Neural cell (in vitro differentiated cells): ENCODE results near the gene BHMT2.
A peak's percentile ranks its signal among the peaks of the same experiment; 100 is the strongest.

ENCODE experiments used
- EP300 ChIP-seq: fragments of 450-650 bp; conservative IDR thresholded peaks from 2 replicates; pipeline ENCODE4 v1.6.1; 2014; ENCODE audit warnings: antibody characterized with exemption, mild to moderate bottlenecking, moderate library complexity; ENCODE audit not compliant: poor library complexity, severe bottlenecking
- EZH2 ChIP-seq: fragments of 200-600, 300-800 bp; shearing (Covaris generic), sonication (generic); IDR thresholded peaks from 2 replicates; pipeline ENCODE4 v1.6.1; 2014; ENCODE audit warnings: antibody characterized with exemption, low read length, borderline replicate concordance, mild to moderate bottlenecking; ENCODE audit not compliant: insufficient read depth, poor library complexity, severe bottlenecking
- POLR2AphosphoS5 ChIP-seq: IDR thresholded peaks from 2 replicates; pipeline ENCODE4 v1.6.1; 2012
- RAD21 ChIP-seq: fragments of 450-650 bp; conservative IDR thresholded peaks from 2 replicates; pipeline ENCODE4 v1.6.1; 2014; ENCODE audit warnings: antibody characterized with exemption, mild to moderate bottlenecking, moderate library complexity
- SMC3 ChIP-seq: fragments of 450-650 bp; conservative IDR thresholded peaks from 2 replicates; pipeline ENCODE4 v1.6.1; 2014; ENCODE audit warnings: antibody characterized with exemption, mild to moderate bottlenecking, moderate library complexity; ENCODE audit not compliant: poor library complexity
- TF ChIP-seq, protein P1 (sequence below): fragments of 450-650 bp; IDR thresholded peaks from 2 replicates; pipeline ENCODE4 v1.5.1; 2014; ENCODE audit warnings: antibody characterized with exemption, mild to moderate bottlenecking, moderate library complexity; ENCODE audit not compliant: poor library complexity, severe bottlenecking

DNA sequence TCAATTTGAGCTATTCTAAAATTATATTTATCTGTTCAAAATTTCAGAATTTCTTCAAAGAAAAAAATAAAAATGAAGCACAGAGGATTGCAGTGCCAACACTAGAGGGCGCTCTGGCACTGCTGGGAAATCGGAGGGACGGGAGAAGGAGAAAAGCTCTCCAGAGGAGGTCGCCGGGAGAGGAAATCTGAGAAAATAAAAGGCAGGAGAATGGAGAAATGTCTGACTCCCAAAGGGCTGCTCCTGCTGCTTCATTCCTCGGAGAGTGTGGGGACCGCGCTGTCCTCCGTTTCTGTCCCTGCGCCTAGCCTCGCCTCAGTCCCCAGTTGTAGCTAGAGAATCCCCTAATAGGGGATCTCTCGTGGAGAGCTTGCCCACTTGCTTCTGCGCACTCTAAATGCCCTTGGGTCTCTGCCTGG is 44.5 kb upstream of the BHMT2 start:
- no peak for TF ChIP-seq EP300
- peak; percentile 87 for TF ChIP-seq RAD21
- no peak for TF ChIP-seq POLR2AphosphoS5
- no peak for TF ChIP-seq EZH2
- TF ChIP-seq, protein P1, sequence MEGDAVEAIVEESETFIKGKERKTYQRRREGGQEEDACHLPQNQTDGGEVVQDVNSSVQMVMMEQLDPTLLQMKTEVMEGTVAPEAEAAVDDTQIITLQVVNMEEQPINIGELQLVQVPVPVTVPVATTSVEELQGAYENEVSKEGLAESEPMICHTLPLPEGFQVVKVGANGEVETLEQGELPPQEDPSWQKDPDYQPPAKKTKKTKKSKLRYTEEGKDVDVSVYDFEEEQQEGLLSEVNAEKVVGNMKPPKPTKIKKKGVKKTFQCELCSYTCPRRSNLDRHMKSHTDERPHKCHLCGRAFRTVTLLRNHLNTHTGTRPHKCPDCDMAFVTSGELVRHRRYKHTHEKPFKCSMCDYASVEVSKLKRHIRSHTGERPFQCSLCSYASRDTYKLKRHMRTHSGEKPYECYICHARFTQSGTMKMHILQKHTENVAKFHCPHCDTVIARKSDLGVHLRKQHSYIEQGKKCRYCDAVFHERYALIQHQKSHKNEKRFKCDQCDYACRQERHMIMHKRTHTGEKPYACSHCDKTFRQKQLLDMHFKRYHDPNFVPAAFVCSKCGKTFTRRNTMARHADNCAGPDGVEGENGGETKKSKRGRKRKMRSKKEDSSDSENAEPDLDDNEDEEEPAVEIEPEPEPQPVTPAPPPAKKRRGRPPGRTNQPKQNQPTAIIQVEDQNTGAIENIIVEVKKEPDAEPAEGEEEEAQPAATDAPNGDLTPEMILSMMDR: peak; percentile 91
- TF ChIP-seq SMC3: peak; percentile 89
